Naive thymus-derived CD4-positive, alpha-beta T cell (primary cell): ENCODE data around the gene CA10. TPM values are rescaled to one million over a fixed set of nuclear protein-coding genes. Genes with fewer than 3 reads are reported as not detected.

ENCODE experiments used
- ATAC-seq: fragments of 150-1000 bp; cut with Tn5 transposase; 2 replicates; pipeline ENCODE4 v1.10.0; 2021; ENCODE audit warnings: mild to moderate bottlenecking, moderate library complexity
- CTCF ChIA-PET: fragments of 350-600 bp; sonication (Branson Sonifier 250); formaldehyde crosslinking; loops from one replicate; lab custom pipeline; 2021; ENCODE audit warnings: antibody characterized with exemption; lab: Charles Lee
- POLR2A ChIA-PET: fragments of 350-600 bp; sonication (Branson Sonifier 250); formaldehyde crosslinking; loops from one replicate; lab custom pipeline; 2021; ENCODE audit warnings: antibody characterized with exemption, inconsistent platforms; lab: Charles Lee
- DNase-seq, 9 donors: peaks; one replicate each; pipeline versions ENCODE4 v3.0.0 to v3.0.0-alpha.2; 2020 to 2022; ENCODE audit warnings: mixed read lengths in 1 of 9
- H3K27ac ChIP-seq: one replicate; pipeline ENCODE4 v1.7.0; 2013; ENCODE audit warnings: mild to moderate bottlenecking, low read depth, low read length, moderate library complexity
- H3K27me3 ChIP-seq, 2 donors: one replicate each; pipeline ENCODE4 v1.7.0; 2013; ENCODE audit warnings: low read length in 2 of 2, mild to moderate bottlenecking in 2 of 2, moderate library complexity in 2 of 2; ENCODE audit not compliant: control insufficient read depth in 2 of 2, insufficient read depth in 2 of 2
- H3K36me3 ChIP-seq, 3 experiments: 1 replicate in 2 of 3; 2 replicates in 1 of 3; pipeline ENCODE4 v1.7.0; 2013; ENCODE audit warnings: low read length in 3 of 3, mild to moderate bottlenecking in 3 of 3, moderate library complexity in 1 of 3; ENCODE audit not compliant: insufficient read depth in 3 of 3, control insufficient read depth in 2 of 3
- H3K4me1 ChIP-seq, 2 donors: one replicate each; pipeline ENCODE4 v1.7.0; 2013; ENCODE audit warnings: low read length in 2 of 2, mild to moderate bottlenecking in 2 of 2, moderate library complexity in 1 of 2; ENCODE audit not compliant: control insufficient read depth in 2 of 2, insufficient read depth in 2 of 2
- H3K4me3 ChIP-seq: 2 replicates; pipeline ENCODE4 v1.7.0; 2013; ENCODE audit warnings: mild to moderate bottlenecking, low read length
- H3K9me3 ChIP-seq, 3 experiments: 1 replicate in 2 of 3; 2 replicates in 1 of 3; pipeline ENCODE4 v1.7.0; 2013; ENCODE audit warnings: low read length in 3 of 3; ENCODE audit not compliant: control insufficient read depth in 2 of 3
- H3K27ac Mint-ChIP-seq, 9 donors: one replicate each; pipeline ENCODE4 v1.8.0; 2020 to 2022; ENCODE audit warnings: mixed read lengths in 9 of 9, mild to moderate bottlenecking in 8 of 9, moderate library complexity in 5 of 9, inconsistent platforms in 2 of 9
- H3K27me3 Mint-ChIP-seq, 5 donors: one replicate each; pipeline ENCODE4 v1.8.0; 2021 to 2022; ENCODE audit warnings: mixed read lengths in 5 of 5, mild to moderate bottlenecking in 1 of 5
- H3K36me3 Mint-ChIP-seq, 5 donors: one replicate each; pipeline ENCODE4 v1.8.0; 2020 to 2022; ENCODE audit warnings: mixed read lengths in 5 of 5, mild to moderate bottlenecking in 3 of 5, inconsistent platforms in 1 of 5
- H3K4me1 Mint-ChIP-seq, 7 donors: one replicate each; pipeline ENCODE4 v1.8.0; 2020 to 2022; ENCODE audit warnings: mixed read lengths in 7 of 7, mild to moderate bottlenecking in 3 of 7, inconsistent platforms in 1 of 7
- H3K4me3 Mint-ChIP-seq, 10 donors: one replicate each; pipeline ENCODE4 v1.8.0; 2020 to 2022; ENCODE audit warnings: mild to moderate bottlenecking in 10 of 10, mixed read lengths in 10 of 10, moderate library complexity in 6 of 10, inconsistent platforms in 2 of 10
- H3K9me3 Mint-ChIP-seq, 11 donors: one replicate each; pipeline ENCODE4 v1.8.0; 2020 to 2022; ENCODE audit warnings: mixed read lengths in 11 of 11, mild to moderate bottlenecking in 4 of 11, inconsistent platforms in 1 of 11, moderate library complexity in 1 of 11
- intact Hi-C, 2 donors: fragments of 100-400 bp; cut with micrococcal nuclease; formaldehyde crosslinking; loops; one replicate each; pipeline ENCODE4 v1.15.1; 2023
- polyA plus RNA-seq, 2 donors: library from polyadenylated mRNA; unstranded; fragments of 300-500 nt; fragmentation: Illumina TruSeq; gene quantifications; one replicate each; pipeline ENCODE4 v1.2.3, GENCODE V29; 2021
- total RNA-seq, 6 experiments: library from RNA in 5 of 6; stranded (reverse) in 5 of 6; gene quantifications; 1 replicate in 5 of 6; 2 replicates in 1 of 6; pipeline ENCODE4 v1.2.3 and lab custom pipeline; 2021 to 2026

The CA10 gene
- total and polyA plus RNA-seq, 7 experiments from 2014 or later = not detected

GRCh38 chr17:51805765-51806164 is 352.7 kb downstream of the CA10 start:
- ATAC-seq (no peak), DNase-seq (no peak)
- no peak overlapping the region for H3K4me3 ChIP-seq
- H3K36me3 Mint-ChIP-seq = no peaks in the 10 kb centered on the region
- H3K4me1 Mint-ChIP-seq = peaks cover 0 to 1% (median 0%) of the 10 kb centered on the region in 7 donors
- H3K4me1 ChIP-seq = no peaks in the 10 kb centered on the region
- no peaks in the 10 kb centered on the region for H3K27me3 ChIP-seq
- ChIA-PET CTCF (no interaction called here), POLR2A (no interaction called here)
- H3K27ac ChIP-seq = no peak overlapping the region
- no peaks in the 10 kb centered on the region for H3K36me3 ChIP-seq
- intact Hi-C loops = no loop called here
- no peak overlapping the region for H3K27ac Mint-ChIP-seq
- no peak overlapping the region for H3K4me3 Mint-ChIP-seq
- no peaks in the 10 kb centered on the region for H3K9me3 ChIP-seq
- H3K27me3 Mint-ChIP-seq = peaks cover 9 to 38% (median 22%) of the 10 kb centered on the region in 5 donors
- peaks cover 0 to 3% (median 0%) of the 10 kb centered on the region in 11 donors for H3K9me3 Mint-ChIP-seq

- Mint-ChIP-seq H3K9me3 (peaks cover 0 to 3% (median 0%) of the 10 kb centered on the region in 11 donors), H3K4me1 (peaks cover 0 to under 1% (median 0%) of the 10 kb centered on the region in 7 donors), H3K27me3 (peaks cover 9 to 35% (median 19%) of the 10 kb centered on the region in 5 donors), H3K36me3 (no peaks in the 10 kb centered on the region), H3K4me3 (no peak overlapping the region), H3K27ac (no peak overlapping the region)
- Histone ChIP-seq H3K36me3 (no peaks in the 10 kb centered on the region), H3K4me1 (no peaks in the 10 kb centered on the region), H3K27me3 (no peaks in the 10 kb centered on the region), H3K27ac (no peak overlapping the region), H3K9me3 (no peaks in the 10 kb centered on the region), H3K4me3 (no peak overlapping the region)
- no peak for DNase-seq
- no peak for ATAC-seq
- POLR2A ChIA-PET = no interaction called here
- intact Hi-C loops = no loop called here
- CTCF ChIA-PET = no interaction called here
Observed at GRCh38 chr17:51805185-51805584, 353.3 kb downstream of the CA10 start.

GRCh38 chr17:51803161-51803560 is 355.4 kb downstream of the CA10 start:
- H3K27ac ChIP-seq = no peak overlapping the region
- no peak overlapping the region for H3K27ac Mint-ChIP-seq
- ChIA-PET CTCF (no interaction called here), POLR2A (no interaction called here)
- no peak overlapping the region for H3K4me3 ChIP-seq
- H3K27me3 Mint-ChIP-seq = peaks cover 9 to 39% (median 21%) of the 10 kb centered on the region in 5 donors
- no peak for DNase-seq
- H3K4me1 Mint-ChIP-seq = no peaks in the 10 kb centered on the region
- no peak overlapping the region for H3K4me3 Mint-ChIP-seq
- no peaks in the 10 kb centered on the region for H3K27me3 ChIP-seq
- no peaks in the 10 kb centered on the region for H3K36me3 ChIP-seq
- no peaks in the 10 kb centered on the region for H3K36me3 Mint-ChIP-seq
- peaks cover 0 to 5% (median 0%) of the 10 kb centered on the region in 11 donors for H3K9me3 Mint-ChIP-seq
- H3K9me3 ChIP-seq = no peaks in the 10 kb centered on the region
- no peak for ATAC-seq
- no peaks in the 10 kb centered on the region for H3K4me1 ChIP-seq
- intact Hi-C loops = no loop called here

- Histone ChIP-seq H3K9me3 (no peaks in the 10 kb centered on the region), H3K27me3 (no peaks in the 10 kb centered on the region), H3K27ac (no peak overlapping the region), H3K4me3 (no peak overlapping the region), H3K36me3 (no peaks in the 10 kb centered on the region), H3K4me1 (no peaks in the 10 kb centered on the region)
- Mint-ChIP-seq H3K27me3 (peaks cover 9 to 39% (median 16%) of the 10 kb centered on the region in 5 donors), H3K4me3 (no peak overlapping the region), H3K36me3 (no peaks in the 10 kb centered on the region), H3K4me1 (no peaks in the 10 kb centered on the region), H3K27ac (no peak overlapping the region), H3K9me3 (peaks cover 0 to 5% (median 0%) of the 10 kb centered on the region in 11 donors)
- POLR2A ChIA-PET = no interaction called here
- intact Hi-C loops = no loop called here
- no peak for DNase-seq
- CTCF ChIA-PET = no interaction called here
- ATAC-seq = no peak
Observed at GRCh38 chr17:51802544-51802943, 356.0 kb downstream of the CA10 start.

GRCh38 chr17:51801626-51802025 is 356.9 kb downstream of the CA10 start:
- H3K36me3 Mint-ChIP-seq = no peaks in the 10 kb centered on the region
- no peak overlapping the region for H3K27ac Mint-ChIP-seq
- DNase-seq = no peak
- ATAC-seq = no peak
- H3K4me1 Mint-ChIP-seq = no peaks in the 10 kb centered on the region
- Histone ChIP-seq H3K27ac (no peak overlapping the region), H3K27me3 (no peaks in the 10 kb centered on the region), H3K4me3 (no peak overlapping the region), H3K4me1 (no peaks in the 10 kb centered on the region), H3K36me3 (no peaks in the 10 kb centered on the region), H3K9me3 (no peaks in the 10 kb centered on the region)
- ChIA-PET CTCF (no interaction called here), POLR2A (interaction anchor here (0.6 kb wide), 1 partner anchor 106 kb away, joined by 3 read pairs; no protein-coding TSS in a partner anchor)
- peaks cover 9 to 39% (median 23%) of the 10 kb centered on the region in 5 donors for H3K27me3 Mint-ChIP-seq
- H3K4me3 Mint-ChIP-seq = no peak overlapping the region
- intact Hi-C loops = no loop called here
- H3K9me3 Mint-ChIP-seq = peaks cover 0 to 3% (median 0%) of the 10 kb centered on the region in 11 donors

GRCh38 chr17:51799981-51800380 is 358.5 kb downstream of the CA10 start:
- no peak for DNase-seq
- no peak overlapping the region for H3K4me3 Mint-ChIP-seq
- ChIA-PET CTCF (no interaction called here), POLR2A (no interaction called here)
- H3K4me1 Mint-ChIP-seq = no peaks in the 10 kb centered on the region
- Histone ChIP-seq H3K36me3 (no peaks in the 10 kb centered on the region), H3K4me3 (no peak overlapping the region), H3K27ac (no peak overlapping the region), H3K27me3 (no peaks in the 10 kb centered on the region), H3K9me3 (no peaks in the 10 kb centered on the region), H3K4me1 (no peaks in the 10 kb centered on the region)
- no peak overlapping the region for H3K27ac Mint-ChIP-seq
- no peaks in the 10 kb centered on the region for H3K36me3 Mint-ChIP-seq
- intact Hi-C loops = no loop called here
- H3K27me3 Mint-ChIP-seq = peaks cover 9 to 41% (median 26%) of the 10 kb centered on the region in 5 donors
- ATAC-seq = no peak
- H3K9me3 Mint-ChIP-seq = peaks cover 0 to 3% (median 0%) of the 10 kb centered on the region in 11 donors

GRCh38 chr17:51799240-51799639 is 359.3 kb downstream of the CA10 start:
- Histone ChIP-seq H3K27me3 (no peaks in the 10 kb centered on the region), H3K9me3 (no peaks in the 10 kb centered on the region), H3K4me1 (no peaks in the 10 kb centered on the region), H3K4me3 (no peak overlapping the region), H3K27ac (no peak overlapping the region), H3K36me3 (no peaks in the 10 kb centered on the region)
- peaks cover 7 to 45% (median 30%) of the 10 kb centered on the region in 5 donors for H3K27me3 Mint-ChIP-seq
- intact Hi-C loops = no loop called here
- H3K9me3 Mint-ChIP-seq = peaks cover 0 to 3% (median 0%) of the 10 kb centered on the region in 11 donors
- H3K27ac Mint-ChIP-seq = no peak overlapping the region
- DNase-seq = no peak
- H3K4me1 Mint-ChIP-seq = no peaks in the 10 kb centered on the region
- POLR2A ChIA-PET = no interaction called here
- no peaks in the 10 kb centered on the region for H3K36me3 Mint-ChIP-seq
- H3K4me3 Mint-ChIP-seq = no peak overlapping the region
- no peak for ATAC-seq
- CTCF ChIA-PET = no interaction called here
